GM12878 (cell line): ENCODE results near the gene RASAL1. TPM values are rescaled to one million over a fixed set of nuclear protein-coding genes. Genes with fewer than 3 reads are reported as not detected.

Source experiments
- DPF2 ChIP-seq: fragments of 450-650 bp; IDR thresholded peaks from 2 replicates; pipeline ENCODE4 v1.6.1; 2017; ENCODE audit warnings: mild to moderate bottlenecking
- MYB ChIP-seq: fragments of 150-350 bp; IDR thresholded peaks from 2 replicates; pipeline ENCODE4 v1.6.1; 2014; ENCODE audit warnings: mild to moderate bottlenecking, low read depth, low read length, borderline replicate concordance
- NFYB ChIP-seq: IDR thresholded peaks from 2 replicates; pipeline ENCODE4 v1.6.1; 2011; ENCODE audit warnings: low read depth, mild to moderate bottlenecking, low read length, improper control_type of control experiment, moderate library complexity; ENCODE audit not compliant: insufficient read depth
- SPI1 ChIP-seq: IDR thresholded peaks from 2 replicates; pipeline ENCODE4 v1.6.1; 2011; ENCODE audit warnings: low read depth, mild to moderate bottlenecking, low read length, moderate library complexity, borderline replicate concordance; ENCODE audit not compliant: insufficient read depth
- ZNF384 ChIP-seq: IDR thresholded peaks from 2 replicates; pipeline ENCODE4 v1.6.1; 2012; ENCODE audit warnings: low read depth, mild to moderate bottlenecking, low read length, improper control_type of control experiment, borderline replicate concordance
- polyA plus RNA-seq, 11 experiments: library from polyadenylated mRNA; depleted of rRNA in 4 of 11; unstranded in 6 of 11; stranded (reverse) in 5 of 11; fragments of >200 nt; fragmentation: Nextera tagmentation in 4 of 11; fragmentation: Illumina TruSeq in 1 of 11; extraction: Ambion mirVana in 4 of 11; extraction: Trizol in 1 of 11; gene quantifications; 1 replicate in 1 of 11; 2 replicates in 10 of 11; pipeline versions ENCODE4 v1.2.1 to v1.2.3, GENCODE V29; 2011 to 2016; ENCODE audit warnings: inconsistent platforms in 2 of 11, missing spikeins in 2 of 11, low read depth in 1 of 11
- total RNA-seq, 4 experiments: library from RNA; depleted of rRNA in 3 of 4; stranded (reverse); fragments of >200 nt in 3 of 4; fragmentation: Illumina TruSeq in 1 of 4; extraction: Trizol in 1 of 4; gene quantifications; 2 replicates each; pipeline versions ENCODE4 v1.2.1 to v1.2.3, GENCODE V29; 2013 to 2021
- TF ChIP-seq, protein P1 (sequence below): fragments of 450-650 bp; IDR thresholded peaks from 2 replicates; pipeline ENCODE4 v1.6.1; 2017; ENCODE audit warnings: antibody characterized with exemption, mild to moderate bottlenecking, moderate library complexity
- TF ChIP-seq, protein P2 (sequence below): IDR thresholded peaks from 2 replicates; pipeline ENCODE4 v1.6.1; 2011; ENCODE audit warnings: borderline replicate concordance, low read depth, mild to moderate bottlenecking, moderate library complexity, low read length; ENCODE audit not compliant: insufficient read depth, poor library complexity, severe bottlenecking
- TF ChIP-seq, protein P3 (sequence below): fragments of 450-650 bp; formaldehyde crosslinking; IDR thresholded peaks from 2 replicates; pipeline ENCODE4 v1.4.0; 2020; ENCODE audit warnings: mild to moderate bottlenecking, moderate library complexity
- TF ChIP-seq, protein P4 (sequence below): fragments of 450-650 bp; IDR thresholded peaks from 2 replicates; pipeline ENCODE4 v1.6.1; 2016; ENCODE audit warnings: mild to moderate bottlenecking
- TF ChIP-seq, protein P5 (sequence below): fragments of 450-650 bp; IDR thresholded peaks from 2 replicates; pipeline ENCODE4 v1.6.1; 2018; ENCODE audit warnings: mild to moderate bottlenecking, low read depth, moderate library complexity; ENCODE audit not compliant: partially characterized antibody

RASAL1 gene
- total and polyA plus RNA-seq, 10 of the 15 experiments (the other 5 are each of a cell fraction or from before 2014, with no cell fraction given), result 0.12 to 1.0 (median 0.52) TPM; not detected in 6

DNA sequence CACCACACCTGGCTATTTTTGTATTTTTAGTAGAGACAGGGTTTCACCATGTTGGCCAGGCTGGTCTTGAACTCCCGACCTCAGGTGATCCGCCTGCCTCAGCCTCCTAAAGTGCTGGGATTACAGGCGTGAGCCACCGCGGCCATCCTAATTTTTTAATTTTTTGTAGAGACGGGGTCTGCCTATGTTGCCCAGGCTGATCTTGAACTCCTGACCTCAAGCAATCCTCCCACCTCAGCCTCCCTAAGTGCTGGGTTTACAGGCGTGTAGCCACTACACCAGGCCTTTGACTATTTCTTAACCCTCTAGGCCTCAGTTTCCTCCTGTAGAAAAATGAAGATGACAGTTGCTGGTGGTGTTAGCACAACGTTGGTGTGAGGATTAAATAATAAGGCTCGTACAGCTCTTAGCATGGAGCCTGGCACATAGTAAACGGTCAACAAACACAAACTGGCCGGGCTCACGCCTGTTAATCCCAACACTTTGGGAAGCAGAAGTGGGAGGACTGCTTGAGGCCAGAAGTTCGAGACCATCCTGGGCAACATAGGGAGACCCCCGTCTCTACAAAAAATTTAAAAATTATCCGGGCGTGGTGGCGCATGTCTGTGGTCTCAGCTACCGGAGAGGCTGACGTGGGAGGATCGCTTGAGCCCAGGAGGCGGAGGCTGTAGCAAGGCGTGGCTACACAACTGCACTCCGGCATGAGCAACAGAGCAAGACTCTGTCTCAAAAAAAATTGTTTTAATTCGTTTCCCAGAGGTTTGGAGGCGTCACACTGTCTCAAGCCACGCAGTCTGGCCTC is 48.7 kb upstream of the RASAL1 start (continued):
- TF ChIP-seq, protein P1, sequence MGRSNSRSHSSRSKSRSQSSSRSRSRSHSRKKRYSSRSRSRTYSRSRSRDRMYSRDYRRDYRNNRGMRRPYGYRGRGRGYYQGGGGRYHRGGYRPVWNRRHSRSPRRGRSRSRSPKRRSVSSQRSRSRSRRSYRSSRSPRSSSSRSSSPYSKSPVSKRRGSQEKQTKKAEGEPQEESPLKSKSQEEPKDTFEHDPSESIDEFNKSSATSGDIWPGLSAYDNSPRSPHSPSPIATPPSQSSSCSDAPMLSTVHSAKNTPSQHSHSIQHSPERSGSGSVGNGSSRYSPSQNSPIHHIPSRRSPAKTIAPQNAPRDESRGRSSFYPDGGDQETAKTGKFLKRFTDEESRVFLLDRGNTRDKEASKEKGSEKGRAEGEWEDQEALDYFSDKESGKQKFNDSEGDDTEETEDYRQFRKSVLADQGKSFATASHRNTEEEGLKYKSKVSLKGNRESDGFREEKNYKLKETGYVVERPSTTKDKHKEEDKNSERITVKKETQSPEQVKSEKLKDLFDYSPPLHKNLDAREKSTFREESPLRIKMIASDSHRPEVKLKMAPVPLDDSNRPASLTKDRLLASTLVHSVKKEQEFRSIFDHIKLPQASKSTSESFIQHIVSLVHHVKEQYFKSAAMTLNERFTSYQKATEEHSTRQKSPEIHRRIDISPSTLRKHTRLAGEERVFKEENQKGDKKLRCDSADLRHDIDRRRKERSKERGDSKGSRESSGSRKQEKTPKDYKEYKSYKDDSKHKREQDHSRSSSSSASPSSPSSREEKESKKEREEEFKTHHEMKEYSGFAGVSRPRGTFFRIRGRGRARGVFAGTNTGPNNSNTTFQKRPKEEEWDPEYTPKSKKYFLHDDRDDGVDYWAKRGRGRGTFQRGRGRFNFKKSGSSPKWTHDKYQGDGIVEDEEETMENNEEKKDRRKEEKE, result no peak
- no peak for TF ChIP-seq ZNF384
- TF ChIP-seq DPF2, result no peak
- TF ChIP-seq MYB, result no peak
- TF ChIP-seq, protein P2, sequence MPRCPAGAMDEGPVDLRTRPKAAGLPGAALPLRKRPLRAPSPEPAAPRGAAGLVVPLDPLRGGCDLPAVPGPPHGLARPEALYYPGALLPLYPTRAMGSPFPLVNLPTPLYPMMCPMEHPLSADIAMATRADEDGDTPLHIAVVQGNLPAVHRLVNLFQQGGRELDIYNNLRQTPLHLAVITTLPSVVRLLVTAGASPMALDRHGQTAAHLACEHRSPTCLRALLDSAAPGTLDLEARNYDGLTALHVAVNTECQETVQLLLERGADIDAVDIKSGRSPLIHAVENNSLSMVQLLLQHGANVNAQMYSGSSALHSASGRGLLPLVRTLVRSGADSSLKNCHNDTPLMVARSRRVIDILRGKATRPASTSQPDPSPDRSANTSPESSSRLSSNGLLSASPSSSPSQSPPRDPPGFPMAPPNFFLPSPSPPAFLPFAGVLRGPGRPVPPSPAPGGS, result no peak
- TF ChIP-seq, protein P3, sequence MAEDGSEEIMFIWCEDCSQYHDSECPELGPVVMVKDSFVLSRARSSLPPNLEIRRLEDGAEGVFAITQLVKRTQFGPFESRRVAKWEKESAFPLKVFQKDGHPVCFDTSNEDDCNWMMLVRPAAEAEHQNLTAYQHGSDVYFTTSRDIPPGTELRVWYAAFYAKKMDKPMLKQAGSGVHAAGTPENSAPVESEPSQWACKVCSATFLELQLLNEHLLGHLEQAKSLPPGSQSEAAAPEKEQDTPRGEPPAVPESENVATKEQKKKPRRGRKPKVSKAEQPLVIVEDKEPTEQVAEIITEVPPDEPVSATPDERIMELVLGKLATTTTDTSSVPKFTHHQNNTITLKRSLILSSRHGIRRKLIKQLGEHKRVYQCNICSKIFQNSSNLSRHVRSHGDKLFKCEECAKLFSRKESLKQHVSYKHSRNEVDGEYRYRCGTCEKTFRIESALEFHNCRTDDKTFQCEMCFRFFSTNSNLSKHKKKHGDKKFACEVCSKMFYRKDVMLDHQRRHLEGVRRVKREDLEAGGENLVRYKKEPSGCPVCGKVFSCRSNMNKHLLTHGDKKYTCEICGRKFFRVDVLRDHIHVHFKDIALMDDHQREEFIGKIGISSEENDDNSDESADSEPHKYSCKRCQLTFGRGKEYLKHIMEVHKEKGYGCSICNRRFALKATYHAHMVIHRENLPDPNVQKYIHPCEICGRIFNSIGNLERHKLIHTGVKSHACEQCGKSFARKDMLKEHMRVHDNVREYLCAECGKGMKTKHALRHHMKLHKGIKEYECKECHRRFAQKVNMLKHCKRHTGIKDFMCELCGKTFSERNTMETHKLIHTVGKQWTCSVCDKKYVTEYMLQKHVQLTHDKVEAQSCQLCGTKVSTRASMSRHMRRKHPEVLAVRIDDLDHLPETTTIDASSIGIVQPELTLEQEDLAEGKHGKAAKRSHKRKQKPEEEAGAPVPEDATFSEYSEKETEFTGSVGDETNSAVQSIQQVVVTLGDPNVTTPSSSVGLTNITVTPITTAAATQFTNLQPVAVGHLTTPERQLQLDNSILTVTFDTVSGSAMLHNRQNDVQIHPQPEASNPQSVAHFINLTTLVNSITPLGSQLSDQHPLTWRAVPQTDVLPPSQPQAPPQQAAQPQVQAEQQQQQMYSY, result no peak
- TF ChIP-seq, protein P4, sequence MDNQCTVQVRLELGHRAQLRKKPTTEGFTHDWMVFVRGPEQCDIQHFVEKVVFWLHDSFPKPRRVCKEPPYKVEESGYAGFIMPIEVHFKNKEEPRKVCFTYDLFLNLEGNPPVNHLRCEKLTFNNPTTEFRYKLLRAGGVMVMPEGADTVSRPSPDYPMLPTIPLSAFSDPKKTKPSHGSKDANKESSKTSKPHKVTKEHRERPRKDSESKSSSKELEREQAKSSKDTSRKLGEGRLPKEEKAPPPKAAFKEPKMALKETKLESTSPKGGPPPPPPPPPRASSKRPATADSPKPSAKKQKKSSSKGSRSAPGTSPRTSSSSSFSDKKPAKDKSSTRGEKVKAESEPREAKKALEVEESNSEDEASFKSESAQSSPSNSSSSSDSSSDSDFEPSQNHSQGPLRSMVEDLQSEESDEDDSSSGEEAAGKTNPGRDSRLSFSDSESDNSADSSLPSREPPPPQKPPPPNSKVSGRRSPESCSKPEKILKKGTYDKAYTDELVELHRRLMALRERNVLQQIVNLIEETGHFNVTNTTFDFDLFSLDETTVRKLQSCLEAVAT, result 0 out of 2 replicates have a peak, but pooled peaks have one; percentile 37
- 0 out of 2 replicates have a peak, but pooled peaks have one; percentile 27 for TF ChIP-seq SPI1
- TF ChIP-seq, protein P5, sequence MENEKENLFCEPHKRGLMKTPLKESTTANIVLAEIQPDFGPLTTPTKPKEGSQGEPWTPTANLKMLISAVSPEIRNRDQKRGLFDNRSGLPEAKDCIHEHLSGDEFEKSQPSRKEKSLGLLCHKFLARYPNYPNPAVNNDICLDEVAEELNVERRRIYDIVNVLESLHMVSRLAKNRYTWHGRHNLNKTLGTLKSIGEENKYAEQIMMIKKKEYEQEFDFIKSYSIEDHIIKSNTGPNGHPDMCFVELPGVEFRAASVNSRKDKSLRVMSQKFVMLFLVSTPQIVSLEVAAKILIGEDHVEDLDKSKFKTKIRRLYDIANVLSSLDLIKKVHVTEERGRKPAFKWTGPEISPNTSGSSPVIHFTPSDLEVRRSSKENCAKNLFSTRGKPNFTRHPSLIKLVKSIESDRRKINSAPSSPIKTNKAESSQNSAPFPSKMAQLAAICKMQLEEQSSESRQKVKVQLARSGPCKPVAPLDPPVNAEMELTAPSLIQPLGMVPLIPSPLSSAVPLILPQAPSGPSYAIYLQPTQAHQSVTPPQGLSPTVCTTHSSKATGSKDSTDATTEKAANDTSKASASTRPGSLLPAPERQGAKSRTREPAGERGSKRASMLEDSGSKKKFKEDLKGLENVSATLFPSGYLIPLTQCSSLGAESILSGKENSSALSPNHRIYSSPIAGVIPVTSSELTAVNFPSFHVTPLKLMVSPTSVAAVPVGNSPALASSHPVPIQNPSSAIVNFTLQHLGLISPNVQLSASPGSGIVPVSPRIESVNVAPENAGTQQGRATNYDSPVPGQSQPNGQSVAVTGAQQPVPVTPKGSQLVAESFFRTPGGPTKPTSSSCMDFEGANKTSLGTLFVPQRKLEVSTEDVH, result no peak
- no peak for TF ChIP-seq NFYB
